K562 (cell line): ENCODE results near the gene SIRT4. TPM values are rescaled to one million over a fixed set of nuclear protein-coding genes. Genes with fewer than 3 reads are reported as not detected.
A peak's percentile ranks its signal among the peaks of the same experiment; 100 is the strongest.

Experiments used
- CCAR2 ChIP-seq: fragments of 200-400 bp; formaldehyde crosslinking; IDR thresholded peaks from 2 replicates; pipeline ENCODE4 v1.6.1; 2017; ENCODE audit warnings: mild to moderate bottlenecking, low read depth, low read length
- CHD2 ChIP-seq: IDR thresholded peaks from 2 replicates; pipeline ENCODE4 v1.6.1; 2011; ENCODE audit warnings: low read depth, low read length
- E2F1 ChIP-seq: sonication (generic); formaldehyde crosslinking; IDR thresholded peaks from 2 replicates; pipeline ENCODE4 v1.8.1; 2023; ENCODE audit warnings: mild to moderate bottlenecking, missing genetic modification reagents, moderate library complexity
- E2F6 ChIP-seq, 2 experiments: IDR thresholded peaks; 2 replicates each; pipeline ENCODE4 v1.6.1; 2011; ENCODE audit warnings: borderline replicate concordance in 1 of 2, control low read depth in 1 of 2, low read depth in 1 of 2, low read length in 1 of 2, mild to moderate bottlenecking in 1 of 2, mixed read lengths in 1 of 2, moderate library complexity in 1 of 2; ENCODE audit not compliant: insufficient read depth in 1 of 2, insufficient read length in 1 of 2, poor library complexity in 1 of 2, severe bottlenecking in 1 of 2; ENCODE audit errors: extremely low read depth in 1 of 2
- ELF2 ChIP-seq: fragments of 250-450 bp; sonication (Bioruptor Pico); IDR thresholded peaks from 2 replicates; pipeline ENCODE4 v1.5.0; 2021; ENCODE audit warnings: mild to moderate bottlenecking
- FOXA3 ChIP-seq, 2 experiments: fragments of 450-650 bp in 1 of 2; sonication (generic) in 1 of 2; formaldehyde crosslinking; IDR thresholded peaks in 1 of 2; conservative IDR thresholded peaks in 1 of 2; 2 replicates each; pipeline versions ENCODE4 v1.4.0 to v1.8.0; 2020 to 2022; ENCODE audit warnings: mild to moderate bottlenecking in 2 of 2, missing genetic modification reagents in 1 of 2
- HDAC3 ChIP-seq: fragments of 450-650 bp; IDR thresholded peaks from 2 replicates; pipeline ENCODE4 v1.6.1; 2018; ENCODE audit warnings: borderline replicate concordance, mild to moderate bottlenecking, moderate library complexity; ENCODE audit not compliant: partially characterized antibody
- HMBOX1 ChIP-seq: sonication (generic); IDR thresholded peaks from 2 replicates; pipeline ENCODE4 v1.6.1; 2016
- KAT7 ChIP-seq: sonication (generic); formaldehyde crosslinking; IDR thresholded peaks from 2 replicates; pipeline ENCODE4 v1.8.0; 2022; ENCODE audit warnings: missing genetic modification reagents, mild to moderate bottlenecking, borderline replicate concordance
- MCM5 ChIP-seq: fragments of 450-650 bp; IDR thresholded peaks from 2 replicates; pipeline ENCODE4 v1.6.1; 2016; ENCODE audit warnings: low read depth
- MYC ChIP-seq, 2 experiments: fragments of 250-450 bp in 1 of 2; sonication (Bioruptor Pico) in 1 of 2; IDR thresholded peaks; 2 replicates each; pipeline versions ENCODE4 v1.5.1 to v1.6.1; 2012 to 2021; ENCODE audit warnings: low read depth in 2 of 2, borderline replicate concordance in 1 of 2, improper control_type of control experiment in 1 of 2, low read length in 1 of 2, mild to moderate bottlenecking in 1 of 2, moderate library complexity in 1 of 2
- NELFE ChIP-seq: IDR thresholded peaks from 2 replicates; pipeline ENCODE4 v1.6.1; 2011; ENCODE audit warnings: mild to moderate bottlenecking; ENCODE audit not compliant: insufficient read depth, insufficient read length
- POU5F1 ChIP-seq: fragments of 150-350 bp; IDR thresholded peaks from 2 replicates; pipeline ENCODE4 v1.6.1; 2014; ENCODE audit warnings: borderline replicate concordance, low read length, low read depth, mild to moderate bottlenecking; ENCODE audit not compliant: partially characterized antibody
- SREBF2 ChIP-seq: sonication (generic); formaldehyde crosslinking; IDR thresholded peaks from 2 replicates; pipeline ENCODE4 v1.4.0; 2020; ENCODE audit warnings: mild to moderate bottlenecking, missing genetic modification reagents
- SRSF1 ChIP-seq: fragments of 200-400 bp; formaldehyde crosslinking; IDR thresholded peaks from 2 replicates; pipeline ENCODE4 v1.6.1; 2017; ENCODE audit warnings: mild to moderate bottlenecking, low read depth, low read length, moderate library complexity
- TAF1 ChIP-seq: IDR thresholded peaks from 2 replicates; pipeline ENCODE4 v1.6.1; 2011; ENCODE audit warnings: mild to moderate bottlenecking, low read length, moderate library complexity; ENCODE audit not compliant: insufficient read depth, control insufficient read depth, severe bottlenecking; ENCODE audit errors: extremely low read depth
- TFAP4 ChIP-seq: sonication (generic); formaldehyde crosslinking; IDR thresholded peaks from 2 replicates; pipeline ENCODE4 v1.8.0; 2022; ENCODE audit warnings: missing genetic modification reagents, mild to moderate bottlenecking, moderate library complexity, borderline replicate concordance
- U2AF1 ChIP-seq: fragments of 200-400 bp; formaldehyde crosslinking; optimal IDR thresholded peaks from 2 replicates; pipeline ENCODE3; 2017; ENCODE audit warnings: mild to moderate bottlenecking, low read depth, low read length, moderate library complexity
- ZNF121 ChIP-seq: sonication (generic); formaldehyde crosslinking; conservative IDR thresholded peaks from 2 replicates; pipeline ENCODE4 v1.8.0; 2022; ENCODE audit warnings: missing genetic modification reagents
- ZNF253 ChIP-seq: fragments of 250-450 bp; sonication (Bioruptor Pico); conservative IDR thresholded peaks from 2 replicates; pipeline ENCODE4 v1.6.1; 2021; ENCODE audit warnings: mild to moderate bottlenecking
- ZNF282 ChIP-seq: sonication (generic); formaldehyde crosslinking; IDR thresholded peaks from 2 replicates; pipeline ENCODE4 v1.8.1; 2023; ENCODE audit warnings: missing genetic modification reagents
- ZNF507 ChIP-seq: conservative IDR thresholded peaks from 2 replicates; pipeline ENCODE4 v1.6.1; 2017; ENCODE audit warnings: missing genetic modification characterization, missing compliant biosample characterization
- ZZZ3 ChIP-seq: fragments of 450-650 bp; IDR thresholded peaks from 2 replicates; pipeline ENCODE4 v1.6.1; 2016; ENCODE audit warnings: antibody characterized with exemption, mild to moderate bottlenecking, moderate library complexity
- polyA plus RNA-seq, 8 experiments: library from polyadenylated mRNA; depleted of rRNA in 4 of 8; stranded (reverse) in 5 of 8; unstranded in 3 of 8; fragments of >200 nt; fragmentation: Nextera tagmentation in 2 of 8; fragmentation: Illumina TruSeq in 1 of 8; extraction: Ambion mirVana in 2 of 8; extraction: Trizol in 1 of 8; gene quantifications; 2 replicates each; pipeline versions ENCODE4 v1.2.1 to v1.2.3, GENCODE V29; 2011 to 2014; ENCODE audit warnings: inconsistent platforms in 1 of 8, missing spikeins in 1 of 8
- total RNA-seq, 7 experiments: library from RNA; depleted of rRNA in 6 of 7; stranded (reverse); fragments of >200 nt in 6 of 7; fragmentation: Illumina TruSeq in 2 of 7; extraction: Trizol in 2 of 7; gene quantifications; 2 replicates each; pipeline versions ENCODE4 v1.2.1 to v1.2.3, GENCODE V29; 2011 to 2021; ENCODE audit warnings: low replicate concordance in 1 of 7

Gene SIRT4
- total and polyA plus RNA-seq, 9 of the 15 experiments (the other 6 are each of a cell fraction or from before 2014, with no cell fraction given), result 0.86 to 5.2 (median 2.4) TPM

- TF ChIP-seq E2F6 (IDR thresholded peaks at IDR 0.05; ENCODE audit: borderline replicate concordance in 1 of 2, extremely low read depth in 1 of 2, insufficient read depth in 1 of 2, insufficient read length in 1 of 2, low read depth in 1 of 2, low read length in 1 of 2, poor library complexity in 1 of 2, severe bottlenecking in 1 of 2), result peak; percentile 57 to 60
- TF ChIP-seq E2F1 (CRISPR knock-in tag), result no peak
- TF ChIP-seq TAF1, result no peak
- peak; percentile 36; the same call in 1 of the 2 replicates for TF ChIP-seq MYC (IDR thresholded peaks at IDR 0.05; ENCODE audit: low read depth, low read length)
- no peak for TF ChIP-seq MYC (CRISPR knock-in tag; IDR thresholded peaks at IDR 0.05; ENCODE audit: borderline replicate concordance, low read depth)
- no peak for TF ChIP-seq CCAR2
- TF ChIP-seq SRSF1, result no peak
- TF ChIP-seq FOXA3 (CRISPR knock-in tag; conservative IDR thresholded peaks at IDR 0.05 in 1 of 2, IDR thresholded peaks at IDR 0.05 in 1 of 2), result peak; percentile 99
- no peak for TF ChIP-seq MCM5
- no peak for TF ChIP-seq HDAC3
- no peak for TF ChIP-seq ZNF253 (CRISPR knock-in tag)
- no peak for TF ChIP-seq SREBF2 (CRISPR knock-in tag)
- TF ChIP-seq POU5F1, result no peak
- TF ChIP-seq HMBOX1, result no peak
- no peak for TF ChIP-seq ZNF282
- TF ChIP-seq NELFE, result no peak
- no peak for TF ChIP-seq ZNF121 (CRISPR knock-in tag)
- TF ChIP-seq CHD2, result no peak
- no peak for TF ChIP-seq ZZZ3
- TF ChIP-seq TFAP4 (CRISPR knock-in tag), result peak; percentile 99
- TF ChIP-seq U2AF1, result no peak
- no peak for TF ChIP-seq ELF2
- TF ChIP-seq KAT7 (CRISPR knock-in tag), result no peak
- TF ChIP-seq ZNF507 (tag), result no peak
Observed at GRCh38 chr12:120301962-120302815, at the start of gene SIRT4 (continued).
